Right atrium auricular region (tissue), 2 donors: ENCODE data around the gene HOXD9. TPM values are rescaled to one million over a fixed set of nuclear protein-coding genes. Genes with fewer than 3 reads are reported as not detected.

Experiments used
- DNase-seq: peaks from one replicate; pipeline ENCODE4 v3.0.0-alpha.2; 2019; ENCODE audit warnings: low spot score
- H3K27ac ChIP-seq, 2 donors: fragments of 200-600 bp; sonication (generic); 1 replicate in 1 of 2; 2 replicates in 1 of 2; pipeline ENCODE4 v1.5.1; 2016 to 2019
- H3K27me3 ChIP-seq, 2 donors: fragments of 200-600 bp; sonication (generic); one replicate each; pipeline versions ENCODE4 v1.5.1 to v1.6.0; 2017 to 2019
- H3K36me3 ChIP-seq: fragments of 200-600 bp; sonication (generic); one replicate; pipeline ENCODE4 v1.5.1; 2016
- H3K4me1 ChIP-seq, 2 donors: fragments of 200-600 bp; sonication (generic); one replicate each; pipeline versions ENCODE4 v1.5.1 to v1.6.0; 2017 to 2019
- H3K4me3 ChIP-seq, 2 donors: fragments of 200-600 bp; sonication (generic); 1 replicate in 1 of 2; 2 replicates in 1 of 2; pipeline ENCODE4 v1.5.1; 2017 to 2019; ENCODE audit warnings: mild to moderate bottlenecking in 1 of 2, moderate library complexity in 1 of 2
- H3K9me3 ChIP-seq, 2 donors: fragments of 200-600 bp; sonication (generic); one replicate each; pipeline ENCODE4 v1.5.1; 2019
- total RNA-seq, 2 donors: library from RNA; depleted of rRNA; stranded (reverse); fragments of >200 nt; gene quantifications; one replicate each; pipeline ENCODE4 v1.1.0, GENCODE V29; 2016
- TF ChIP-seq, protein P1 (sequence below), 2 donors: fragments of 200-600 bp; sonication (generic); IDR thresholded peaks; one replicate each; pipeline ENCODE4 v1.5.1; 2019; ENCODE audit warnings: antibody characterized with exemption in 2 of 2

HOXD9 gene
- total RNA-seq, 2 donors from 2014 or later: 0.44 TPM; not detected in 1

DNA sequence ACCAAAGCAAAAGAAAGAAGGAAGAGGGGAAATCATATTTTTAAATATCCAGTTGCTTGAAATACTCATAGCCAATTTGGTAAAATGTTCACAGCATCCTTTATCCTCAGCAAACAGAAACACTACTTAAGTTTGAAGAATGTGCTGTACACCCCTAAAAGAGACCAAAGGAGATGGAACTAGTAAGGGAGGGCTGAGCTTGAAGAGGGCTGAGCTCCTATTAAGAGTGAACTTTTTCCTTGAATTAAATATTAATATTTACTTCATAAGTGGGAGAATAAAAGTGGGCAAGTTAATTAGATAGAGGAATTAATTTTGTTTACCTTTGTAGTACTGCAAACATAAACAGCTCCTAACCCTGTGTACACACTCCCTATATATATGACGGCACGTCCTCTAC is 45.7 kb upstream of the HOXD9 start:
- no peak for DNase-seq
- Histone ChIP-seq H3K4me3 (no peak overlapping the region), H3K27me3 (peaks cover 74 to 87% of the 10 kb centered on the region in 2 donors), H3K27ac (no peak overlapping the region), H3K36me3 (no peaks in the 10 kb centered on the region), H3K4me1 (peaks cover 0 to 18% of the 10 kb centered on the region in 2 donors), H3K9me3 (peaks cover 0 to 6% of the 10 kb centered on the region in 2 donors)
- TF ChIP-seq, protein P1, sequence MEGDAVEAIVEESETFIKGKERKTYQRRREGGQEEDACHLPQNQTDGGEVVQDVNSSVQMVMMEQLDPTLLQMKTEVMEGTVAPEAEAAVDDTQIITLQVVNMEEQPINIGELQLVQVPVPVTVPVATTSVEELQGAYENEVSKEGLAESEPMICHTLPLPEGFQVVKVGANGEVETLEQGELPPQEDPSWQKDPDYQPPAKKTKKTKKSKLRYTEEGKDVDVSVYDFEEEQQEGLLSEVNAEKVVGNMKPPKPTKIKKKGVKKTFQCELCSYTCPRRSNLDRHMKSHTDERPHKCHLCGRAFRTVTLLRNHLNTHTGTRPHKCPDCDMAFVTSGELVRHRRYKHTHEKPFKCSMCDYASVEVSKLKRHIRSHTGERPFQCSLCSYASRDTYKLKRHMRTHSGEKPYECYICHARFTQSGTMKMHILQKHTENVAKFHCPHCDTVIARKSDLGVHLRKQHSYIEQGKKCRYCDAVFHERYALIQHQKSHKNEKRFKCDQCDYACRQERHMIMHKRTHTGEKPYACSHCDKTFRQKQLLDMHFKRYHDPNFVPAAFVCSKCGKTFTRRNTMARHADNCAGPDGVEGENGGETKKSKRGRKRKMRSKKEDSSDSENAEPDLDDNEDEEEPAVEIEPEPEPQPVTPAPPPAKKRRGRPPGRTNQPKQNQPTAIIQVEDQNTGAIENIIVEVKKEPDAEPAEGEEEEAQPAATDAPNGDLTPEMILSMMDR (IDR thresholded peaks at IDR 0.05): no peak

DNA sequence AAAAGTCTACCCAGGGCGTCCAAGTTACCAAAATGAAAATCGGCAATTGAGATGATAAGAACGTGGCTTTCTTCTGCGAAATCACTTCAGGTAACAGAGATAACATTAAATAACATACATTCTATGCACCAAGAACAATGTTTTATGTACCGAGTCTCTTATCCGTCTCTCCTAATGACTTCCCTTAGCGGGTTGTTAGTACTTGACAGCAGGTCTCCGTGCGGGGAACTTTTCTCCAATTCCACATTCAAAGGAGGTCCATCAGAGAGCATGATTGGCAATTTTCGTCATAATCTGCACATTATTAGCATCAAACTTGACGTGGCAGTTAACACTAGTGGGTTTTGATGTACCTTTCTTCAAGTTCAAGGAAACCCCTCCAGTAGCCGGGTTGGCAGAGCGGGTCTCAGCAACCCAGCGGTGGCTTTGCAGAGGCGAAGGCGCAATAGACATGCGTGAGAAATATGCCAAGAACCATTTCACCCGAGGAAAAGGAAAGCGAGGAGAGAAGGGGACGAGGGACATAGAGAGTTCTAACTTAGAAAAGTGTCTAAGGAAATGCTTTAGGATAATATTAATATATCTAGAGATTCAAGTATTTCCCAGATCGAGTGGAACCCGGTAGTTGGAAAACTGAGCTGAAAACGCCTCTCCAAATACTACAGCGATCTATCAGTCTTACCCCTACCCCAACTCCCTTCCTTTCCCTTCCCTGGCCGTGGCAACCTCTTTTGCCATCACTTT is 43.8 kb upstream of the HOXD9 start:
- DNase-seq: no peak
- peaks cover 0 to 6% of the 10 kb centered on the region in 2 donors for H3K9me3 ChIP-seq
- no peak overlapping the region for H3K27ac ChIP-seq
- H3K27me3 ChIP-seq: peaks cover 72 to 87% of the 10 kb centered on the region in 2 donors
- H3K36me3 ChIP-seq: no peaks in the 10 kb centered on the region
- peaks cover 0 to 28% of the 10 kb centered on the region in 2 donors for H3K4me1 ChIP-seq
- TF ChIP-seq, protein P1 (IDR thresholded peaks at IDR 0.05): no peak
- H3K4me3 ChIP-seq: no peak overlapping the region

DNA sequence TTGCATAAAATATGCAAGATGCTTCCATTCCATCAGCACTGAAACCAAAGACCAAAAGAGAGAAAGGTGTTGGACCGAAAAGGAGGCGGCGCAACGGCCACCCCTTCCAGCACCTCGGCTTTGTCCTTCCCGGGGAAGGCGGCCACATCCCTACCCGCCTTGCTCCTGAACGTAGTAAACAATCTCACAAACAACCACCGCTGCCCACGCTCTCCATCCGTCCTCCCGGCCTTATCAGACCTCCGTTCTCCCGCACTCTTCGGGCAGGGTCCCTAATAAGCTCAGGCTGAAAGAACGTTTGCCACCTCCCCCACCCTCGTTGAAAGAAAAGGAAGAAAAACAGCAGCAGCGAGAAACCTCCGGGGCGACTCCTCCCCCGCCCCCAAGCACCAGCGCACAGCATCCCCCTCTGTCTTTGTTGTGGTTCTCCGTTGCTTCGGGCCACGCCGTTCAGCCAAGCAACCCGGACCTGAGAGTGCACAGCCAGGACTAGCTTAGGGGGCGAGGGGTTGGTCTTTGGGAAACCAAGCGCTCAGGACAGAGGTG is 43.2 kb upstream of the HOXD9 start:
- H3K9me3 ChIP-seq: peaks cover 0 to 6% of the 10 kb centered on the region in 2 donors
- H3K36me3 ChIP-seq: no peaks in the 10 kb centered on the region
- H3K4me1 ChIP-seq: peaks cover 0 to 28% of the 10 kb centered on the region in 2 donors
- peak overlapping the region in 1 of 2 donors; percentile 35 for H3K4me3 ChIP-seq
- TF ChIP-seq, protein P1 (IDR thresholded peaks at IDR 0.05): no peak
- H3K27me3 ChIP-seq: peaks cover 69 to 85% of the 10 kb centered on the region in 2 donors
- DNase-seq: no peak
- no peak overlapping the region for H3K27ac ChIP-seq

DNA sequence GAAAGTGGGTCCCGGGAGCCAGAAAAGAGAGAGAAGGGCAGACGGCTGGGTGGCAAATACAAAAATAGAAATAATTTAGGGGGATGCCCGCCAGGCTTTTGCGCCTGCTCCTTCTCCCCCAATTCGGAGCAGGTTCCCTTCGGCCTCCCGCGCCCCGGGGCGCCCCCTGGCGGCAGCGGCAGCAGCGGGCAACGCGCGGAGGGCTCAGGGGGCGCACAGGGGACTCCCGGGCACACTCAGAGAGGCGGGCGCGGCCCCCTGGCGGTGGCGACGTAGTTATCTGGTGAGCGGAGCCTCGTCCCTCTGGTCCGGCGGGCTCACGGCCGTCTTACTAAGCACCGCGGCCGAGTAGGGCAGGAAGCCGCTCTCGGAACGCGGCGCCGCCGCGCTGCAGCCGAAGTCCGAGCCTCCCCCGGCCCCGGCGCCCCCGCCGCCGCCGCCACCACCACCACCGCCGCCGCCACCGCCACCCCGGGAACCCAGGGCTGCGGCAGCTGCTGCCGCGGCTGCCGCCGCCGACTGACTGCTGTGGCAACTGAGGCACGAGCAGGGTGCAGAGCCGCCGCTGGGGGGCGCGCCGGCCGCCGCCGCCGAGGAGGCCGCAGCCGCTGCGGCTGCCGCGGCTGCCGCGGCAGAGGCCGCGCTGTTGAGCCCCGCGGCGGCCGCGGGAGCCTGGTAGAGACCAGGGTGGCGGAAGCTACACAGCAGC is 42.5 kb upstream of the HOXD9 start:
- peak; percentile 54 for DNase-seq
- Histone ChIP-seq H3K36me3 (no peaks in the 10 kb centered on the region), H3K27me3 (peaks cover 65 to 80% of the 10 kb centered on the region in 2 donors), H3K4me3 (peak overlapping the region in 1 of 2 donors; percentile 35), H3K9me3 (peaks cover 0 to 6% of the 10 kb centered on the region in 2 donors), H3K27ac (no peak overlapping the region), H3K4me1 (peaks cover 0 to 30% of the 10 kb centered on the region in 2 donors)
- TF ChIP-seq, protein P1 (IDR thresholded peaks at IDR 0.05): peak; percentile 71 to 79

DNA sequence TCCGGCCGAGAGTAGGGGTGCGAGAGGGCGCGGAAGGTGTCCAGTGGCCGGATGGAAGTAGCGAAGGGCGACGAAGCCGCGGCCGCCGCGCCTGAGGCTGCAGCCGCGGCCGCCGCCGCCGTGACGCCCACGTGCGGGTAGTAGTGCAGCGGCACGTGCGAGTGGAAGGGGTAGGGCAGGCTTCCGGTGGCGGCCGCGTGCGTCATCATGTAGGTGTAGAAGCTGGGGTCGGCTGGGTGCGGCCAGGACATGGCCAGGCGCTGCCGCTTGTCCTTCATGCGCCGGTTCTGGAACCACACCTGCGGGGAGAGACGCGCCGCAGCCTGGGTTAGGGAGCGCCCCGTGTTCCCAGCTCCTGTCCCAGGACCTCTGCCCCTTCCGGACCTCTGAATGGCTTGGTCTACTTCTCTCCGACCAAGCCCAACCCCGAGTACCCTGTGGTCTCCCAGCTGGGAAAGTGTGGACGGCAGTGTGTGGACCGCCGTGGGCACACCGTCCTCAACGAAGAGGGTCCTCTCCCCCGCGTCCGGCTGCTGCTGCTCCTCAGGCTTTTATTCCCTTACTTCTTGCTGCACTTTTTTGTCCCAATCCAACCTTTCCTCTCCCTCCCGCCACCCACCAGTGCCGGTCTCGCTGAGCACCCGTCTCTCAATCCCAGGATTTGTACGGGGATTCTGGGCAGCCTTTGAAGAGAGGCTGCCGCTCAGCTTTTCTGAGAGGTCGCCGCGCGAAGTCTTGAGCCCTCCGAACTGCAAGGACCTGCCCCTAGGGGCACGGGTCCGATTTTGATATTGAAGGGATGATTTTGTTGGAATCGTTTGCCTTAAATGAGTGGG is 41.8 kb upstream of the HOXD9 start:
- H3K9me3 ChIP-seq: peaks cover 0 to 6% of the 10 kb centered on the region in 2 donors
- no peaks in the 10 kb centered on the region for H3K36me3 ChIP-seq
- TF ChIP-seq, protein P1 (IDR thresholded peaks at IDR 0.05): no peak
- peaks cover 0 to 38% of the 10 kb centered on the region in 2 donors for H3K4me1 ChIP-seq
- no peak overlapping the region for H3K27ac ChIP-seq
- DNase-seq: peak; percentile 51
- peak overlapping the region in 1 of 2 donors; percentile 31 for H3K4me3 ChIP-seq
- peaks cover 66 to 80% of the 10 kb centered on the region in 2 donors for H3K27me3 ChIP-seq
